WERI-Rb-1 (cell line): ENCODE results near the gene FGFR3.

Experiments
- DNase-seq: peaks from one replicate; pipeline ENCODE4 v3.0.0-alpha.2; 2020
- H3K27ac ChIP-seq: fragments of 250-450 bp; sonication (Bioruptor Pico); 2 replicates; pipeline ENCODE4 v1.5.1; 2020; ENCODE audit warnings: mild to moderate bottlenecking, moderate library complexity
- H3K27me3 ChIP-seq: fragments of 250-450 bp; sonication (Bioruptor Pico); 2 replicates; pipeline ENCODE4 v1.5.1; 2021; ENCODE audit warnings: mild to moderate bottlenecking, low read depth, moderate library complexity; ENCODE audit not compliant: insufficient read depth, severe bottlenecking
- H3K36me3 ChIP-seq: fragments of 250-450 bp; sonication (Bioruptor Pico); 2 replicates; pipeline ENCODE4 v1.5.1; 2020; ENCODE audit warnings: mild to moderate bottlenecking, moderate library complexity
- H3K4me3 ChIP-seq: 2 replicates; pipeline ENCODE4 v1.5.1; 2011; ENCODE audit warnings: low read depth, mild to moderate bottlenecking, control low read depth, low read length
- H3K9me3 ChIP-seq: fragments of 250-450 bp; sonication (Bioruptor Pico); 2 replicates; pipeline ENCODE4 v1.5.1; 2021; ENCODE audit warnings: mild to moderate bottlenecking, moderate library complexity; ENCODE audit not compliant: severe bottlenecking
- TF ChIP-seq, protein P1 (sequence below): IDR thresholded peaks from 2 replicates; pipeline ENCODE4 v1.5.1; 2011; ENCODE audit warnings: low read depth, mild to moderate bottlenecking, control low read depth, inconsistent platforms, low read length

FGFR3 gene

GRCh38 chr4:1797861-1798579 lies 4.9 kb downstream of the FGFR3 start:
- H3K27ac ChIP-seq = no peak overlapping the region
- H3K27me3 ChIP-seq = peaks cover 3% of the 10 kb centered on the region
- TF ChIP-seq, protein P1, sequence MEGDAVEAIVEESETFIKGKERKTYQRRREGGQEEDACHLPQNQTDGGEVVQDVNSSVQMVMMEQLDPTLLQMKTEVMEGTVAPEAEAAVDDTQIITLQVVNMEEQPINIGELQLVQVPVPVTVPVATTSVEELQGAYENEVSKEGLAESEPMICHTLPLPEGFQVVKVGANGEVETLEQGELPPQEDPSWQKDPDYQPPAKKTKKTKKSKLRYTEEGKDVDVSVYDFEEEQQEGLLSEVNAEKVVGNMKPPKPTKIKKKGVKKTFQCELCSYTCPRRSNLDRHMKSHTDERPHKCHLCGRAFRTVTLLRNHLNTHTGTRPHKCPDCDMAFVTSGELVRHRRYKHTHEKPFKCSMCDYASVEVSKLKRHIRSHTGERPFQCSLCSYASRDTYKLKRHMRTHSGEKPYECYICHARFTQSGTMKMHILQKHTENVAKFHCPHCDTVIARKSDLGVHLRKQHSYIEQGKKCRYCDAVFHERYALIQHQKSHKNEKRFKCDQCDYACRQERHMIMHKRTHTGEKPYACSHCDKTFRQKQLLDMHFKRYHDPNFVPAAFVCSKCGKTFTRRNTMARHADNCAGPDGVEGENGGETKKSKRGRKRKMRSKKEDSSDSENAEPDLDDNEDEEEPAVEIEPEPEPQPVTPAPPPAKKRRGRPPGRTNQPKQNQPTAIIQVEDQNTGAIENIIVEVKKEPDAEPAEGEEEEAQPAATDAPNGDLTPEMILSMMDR = no peak
- DNase-seq = no peak
- no peak overlapping the region for H3K4me3 ChIP-seq
- H3K36me3 ChIP-seq = peaks cover 13% of the 10 kb centered on the region
- no peaks in the 10 kb centered on the region for H3K9me3 ChIP-seq

DNA sequence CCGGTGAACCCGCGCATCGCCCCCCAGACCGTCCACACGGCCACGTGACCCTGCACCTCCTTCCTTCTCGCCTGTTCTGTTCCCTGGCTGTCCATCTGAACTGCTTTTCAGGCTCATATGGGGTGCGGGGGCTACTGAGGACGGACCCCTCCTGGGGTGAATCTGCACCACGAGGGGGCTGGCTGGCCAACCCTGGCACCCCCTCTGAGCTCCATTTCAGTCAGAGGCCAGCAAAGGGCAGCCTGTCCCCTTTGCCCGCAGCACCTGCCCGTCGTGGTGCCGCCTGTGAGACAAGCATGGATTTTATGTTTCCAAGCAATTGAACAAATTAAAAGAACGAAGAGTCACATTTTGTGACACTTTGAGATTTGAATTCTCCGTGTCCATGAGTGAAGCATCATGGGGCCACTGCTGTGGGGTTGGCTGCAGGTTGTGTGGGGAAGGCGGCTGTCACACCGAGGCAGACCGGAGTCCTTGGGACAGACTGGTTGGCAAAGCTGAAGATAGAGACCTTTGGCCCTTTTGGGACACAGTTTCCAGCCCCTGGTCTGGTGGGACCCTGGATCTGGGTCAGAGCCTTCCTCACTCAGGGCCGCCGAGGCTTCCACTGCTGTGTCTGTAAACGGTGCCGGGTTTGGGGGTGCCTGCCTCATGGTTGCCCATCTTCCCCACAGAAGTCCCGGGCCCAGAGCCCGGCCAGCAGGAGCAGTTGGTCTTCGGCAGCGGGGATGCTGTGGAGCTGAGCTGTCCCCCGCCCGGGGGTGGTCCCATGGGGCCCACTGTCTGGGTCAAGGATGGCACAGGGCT lies 5.7 kb downstream of the FGFR3 start:
- no peaks in the 10 kb centered on the region for H3K9me3 ChIP-seq
- H3K27ac ChIP-seq = no peak overlapping the region
- DNase-seq = no peak
- TF ChIP-seq, protein P1 = no peak
- peaks cover 3% of the 10 kb centered on the region for H3K27me3 ChIP-seq
- no peak overlapping the region for H3K4me3 ChIP-seq
- H3K36me3 ChIP-seq = peaks cover 19% of the 10 kb centered on the region

DNA sequence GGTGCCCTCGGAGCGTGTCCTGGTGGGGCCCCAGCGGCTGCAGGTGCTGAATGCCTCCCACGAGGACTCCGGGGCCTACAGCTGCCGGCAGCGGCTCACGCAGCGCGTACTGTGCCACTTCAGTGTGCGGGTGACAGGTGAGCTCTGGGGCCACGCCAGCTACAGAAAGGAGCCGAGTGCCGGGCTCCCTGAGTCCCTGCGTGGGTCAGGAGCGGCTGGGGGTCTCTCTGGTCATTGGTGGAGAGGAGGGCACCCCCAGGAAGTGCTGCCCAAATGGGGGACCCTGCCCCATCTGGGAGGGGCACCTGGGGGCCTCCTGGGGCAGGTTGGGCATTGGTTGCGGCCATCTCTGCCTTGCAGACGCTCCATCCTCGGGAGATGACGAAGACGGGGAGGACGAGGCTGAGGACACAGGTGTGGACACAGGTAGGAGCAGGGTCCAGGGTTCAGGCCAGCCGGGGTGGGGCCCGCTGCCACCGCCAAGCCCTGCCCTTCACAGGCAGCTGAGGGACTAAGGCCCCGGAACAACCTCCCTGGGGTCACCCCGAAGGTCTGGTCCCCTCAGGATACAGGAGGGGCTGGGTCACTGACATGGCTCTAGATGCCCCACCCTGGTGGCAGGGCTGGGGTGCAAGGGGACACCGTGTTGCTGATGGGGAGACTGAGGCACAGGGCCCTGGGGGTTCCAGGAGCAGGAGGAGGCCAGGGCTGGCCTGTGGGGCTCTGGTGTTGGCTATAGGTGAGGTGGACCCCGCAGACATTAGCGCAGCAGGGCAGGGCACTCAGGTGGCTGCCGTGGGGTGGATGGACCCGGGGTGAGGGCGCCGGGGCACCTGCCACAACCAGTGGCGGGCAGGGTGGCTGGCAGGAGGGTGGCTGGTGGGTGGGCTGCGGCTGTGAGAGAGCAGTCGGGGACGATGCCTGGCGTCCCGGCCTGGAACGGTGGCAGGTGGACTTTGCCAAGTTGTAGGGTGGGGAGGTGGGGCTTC lies 6.6 kb downstream of the FGFR3 start:
- H3K9me3 ChIP-seq = no peaks in the 10 kb centered on the region
- DNase-seq = no peak
- TF ChIP-seq, protein P1 = no peak
- peaks cover 28% of the 10 kb centered on the region for H3K36me3 ChIP-seq
- H3K4me3 ChIP-seq = no peak overlapping the region
- H3K27ac ChIP-seq = no peak overlapping the region
- H3K27me3 ChIP-seq = no peaks in the 10 kb centered on the region

GRCh38 chr4:1800805-1801204 lies 7.7 kb downstream of the FGFR3 start:
- no peak overlapping the region for H3K4me3 ChIP-seq
- no peak overlapping the region for H3K27ac ChIP-seq
- H3K9me3 ChIP-seq = no peaks in the 10 kb centered on the region
- H3K36me3 ChIP-seq = peaks cover 34% of the 10 kb centered on the region
- no peak for DNase-seq
- TF ChIP-seq, protein P1 = no peak
- H3K27me3 ChIP-seq = no peaks in the 10 kb centered on the region

DNA sequence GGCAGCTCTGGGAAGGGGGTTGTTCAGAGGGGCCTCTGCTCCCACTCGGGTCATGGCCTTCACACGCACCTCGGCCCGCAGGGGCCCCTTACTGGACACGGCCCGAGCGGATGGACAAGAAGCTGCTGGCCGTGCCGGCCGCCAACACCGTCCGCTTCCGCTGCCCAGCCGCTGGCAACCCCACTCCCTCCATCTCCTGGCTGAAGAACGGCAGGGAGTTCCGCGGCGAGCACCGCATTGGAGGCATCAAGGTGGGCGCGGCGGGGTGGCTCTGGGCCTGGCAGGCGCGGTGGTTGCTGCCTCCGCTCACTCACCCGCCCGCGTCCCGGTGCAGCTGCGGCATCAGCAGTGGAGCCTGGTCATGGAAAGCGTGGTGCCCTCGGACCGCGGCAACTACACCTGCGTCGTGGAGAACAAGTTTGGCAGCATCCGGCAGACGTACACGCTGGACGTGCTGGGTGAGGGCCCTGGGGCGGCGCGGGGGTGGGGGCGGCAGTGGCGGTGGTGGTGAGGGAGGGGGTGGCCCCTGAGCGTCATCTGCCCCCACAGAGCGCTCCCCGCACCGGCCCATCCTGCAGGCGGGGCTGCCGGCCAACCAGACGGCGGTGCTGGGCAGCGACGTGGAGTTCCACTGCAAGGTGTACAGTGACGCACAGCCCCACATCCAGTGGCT lies 8.3 kb downstream of the FGFR3 start:
- Histone ChIP-seq H3K36me3 (peaks cover 35% of the 10 kb centered on the region), H3K27ac (no peak overlapping the region), H3K9me3 (no peaks in the 10 kb centered on the region), H3K27me3 (no peaks in the 10 kb centered on the region), H3K4me3 (no peak overlapping the region)
- TF ChIP-seq, protein P1 = no peak
- DNase-seq = no peak
